ENCODE results near the gene FBXO7.

GRCh38 chr22:32520612-32521011 lies 46.0 kb downstream of the FBXO7 start:
- TF ChIP-seq CEBPB (IDR thresholded peaks at IDR 0.05; ENCODE audit: low read depth, low read length) (no peak), POLR2A (IDR thresholded peaks at IDR 0.05; ENCODE audit: low read depth, low read length) (no peak), CTCF (conservative IDR thresholded peaks at IDR 0.05; ENCODE audit: low read depth, low read length) (no peak), RFX5 (IDR thresholded peaks at IDR 0.05; ENCODE audit: low read depth, low read length) (no peak), ELK1 (IDR thresholded peaks at IDR 0.05; ENCODE audit: borderline replicate concordance, low read depth, low read length) (no peak)
